GM21515 (cell line): ENCODE measurements around the gene HOXA3.

Experiments used
- ATAC-seq: cut with Tn5 transposase; IDR thresholded peaks from one replicate; pipeline ENCODE4 v1.9.1; 2021; ENCODE audit not compliant: unreplicated experiment

Gene HOXA3

GRCh38 chr7:27168265-27168947, 16.0 kb upstream of the HOXA3 start:
- no peak for ATAC-seq

GRCh38 chr7:27167916-27168264, 15.5 kb upstream of the HOXA3 start:
- ATAC-seq = no peak

- ATAC-seq = no peak
Measured at GRCh38 chr7:27166531-27167505, 14.4 kb upstream of the HOXA3 start.

GRCh38 chr7:27165996-27166530, 13.7 kb upstream of the HOXA3 start:
- no peak for ATAC-seq

GRCh38 chr7:27165089-27165995, 13.0 kb upstream of the HOXA3 start, which contains the start of gene HOXA9:
Gene HOXA9 (minus strand): TSS chr7:27165537. CDS start chr7:27165457, 80 bp downstream.
- no peak for ATAC-seq

- no peak for ATAC-seq
Measured at GRCh38 chr7:27164367-27165088, 12.1 kb upstream of the HOXA3 start.

GRCh38 chr7:27164045-27164366, 11.6 kb upstream of the HOXA3 start:
- no peak for ATAC-seq

- no peak for ATAC-seq
Measured at GRCh38 chr7:27163288-27164044, 11.1 kb upstream of the HOXA3 start.

GRCh38 chr7:27162561-27163287, 10.3 kb upstream of the HOXA3 start:
- ATAC-seq = no peak

- no peak for ATAC-seq
Measured at GRCh38 chr7:27161721-27162560, 9.6 kb upstream of the HOXA3 start.

- ATAC-seq = no peak
Measured at GRCh38 chr7:27161214-27161720, 8.9 kb upstream of the HOXA3 start.

- ATAC-seq = peak; percentile 70
Measured at GRCh38 chr7:27160546-27161213, 8.3 kb upstream of the HOXA3 start.

GRCh38 chr7:27160145-27160545, 7.8 kb upstream of the HOXA3 start:
- ATAC-seq = no peak

- no peak for ATAC-seq
Measured at GRCh38 chr7:27159266-27160144, 7.1 kb upstream of the HOXA3 start.

- no peak for ATAC-seq
Measured at GRCh38 chr7:27158436-27159265, 6.3 kb upstream of the HOXA3 start.
